SHP77 (cell line): ENCODE measurements around the gene CUX1.
"Not testable (repeated sequence)": the region's sequence is repeated elsewhere in the genome, so short reads cannot be mapped to it uniquely, and the experiment has no call there.

Experiments
- DNase-seq, 2 experiments: peaks; one replicate each; lab custom pipeline; 2025; lab: John Stamatoyannopoulos, UW

CUX1 gene

GRCh38 chr7:102288285-102288930 lies 471.0 kb downstream of the CUX1 start:
- DNase-seq: no peak

DNA sequence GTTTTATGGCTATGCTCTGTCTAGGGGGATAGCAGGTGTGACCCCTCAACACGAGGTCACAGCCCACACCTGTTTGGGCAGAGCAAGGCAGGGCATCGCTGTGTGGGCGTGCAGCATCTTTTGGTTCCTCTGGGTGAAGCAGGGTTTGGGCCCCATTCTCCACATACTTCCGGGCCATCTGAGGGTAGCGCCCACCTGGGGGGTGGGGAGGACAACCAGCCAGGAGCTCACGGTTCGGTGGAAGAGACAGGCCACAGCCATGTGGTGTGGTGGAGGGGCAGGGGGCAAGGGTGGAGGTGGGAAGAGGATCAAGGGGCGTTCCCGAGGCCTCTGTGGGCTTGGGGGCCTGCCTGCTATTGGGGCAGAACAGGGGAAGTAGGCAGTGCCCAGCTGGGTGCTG lies 471.6 kb downstream of the CUX1 start:
- no peak for DNase-seq

- no peak for DNase-seq
Measured at GRCh38 chr7:102291056-102291915, 473.9 kb downstream of the CUX1 start.

- no peak for DNase-seq
Measured at GRCh38 chr7:102291916-102292267, 474.5 kb downstream of the CUX1 start.

DNA sequence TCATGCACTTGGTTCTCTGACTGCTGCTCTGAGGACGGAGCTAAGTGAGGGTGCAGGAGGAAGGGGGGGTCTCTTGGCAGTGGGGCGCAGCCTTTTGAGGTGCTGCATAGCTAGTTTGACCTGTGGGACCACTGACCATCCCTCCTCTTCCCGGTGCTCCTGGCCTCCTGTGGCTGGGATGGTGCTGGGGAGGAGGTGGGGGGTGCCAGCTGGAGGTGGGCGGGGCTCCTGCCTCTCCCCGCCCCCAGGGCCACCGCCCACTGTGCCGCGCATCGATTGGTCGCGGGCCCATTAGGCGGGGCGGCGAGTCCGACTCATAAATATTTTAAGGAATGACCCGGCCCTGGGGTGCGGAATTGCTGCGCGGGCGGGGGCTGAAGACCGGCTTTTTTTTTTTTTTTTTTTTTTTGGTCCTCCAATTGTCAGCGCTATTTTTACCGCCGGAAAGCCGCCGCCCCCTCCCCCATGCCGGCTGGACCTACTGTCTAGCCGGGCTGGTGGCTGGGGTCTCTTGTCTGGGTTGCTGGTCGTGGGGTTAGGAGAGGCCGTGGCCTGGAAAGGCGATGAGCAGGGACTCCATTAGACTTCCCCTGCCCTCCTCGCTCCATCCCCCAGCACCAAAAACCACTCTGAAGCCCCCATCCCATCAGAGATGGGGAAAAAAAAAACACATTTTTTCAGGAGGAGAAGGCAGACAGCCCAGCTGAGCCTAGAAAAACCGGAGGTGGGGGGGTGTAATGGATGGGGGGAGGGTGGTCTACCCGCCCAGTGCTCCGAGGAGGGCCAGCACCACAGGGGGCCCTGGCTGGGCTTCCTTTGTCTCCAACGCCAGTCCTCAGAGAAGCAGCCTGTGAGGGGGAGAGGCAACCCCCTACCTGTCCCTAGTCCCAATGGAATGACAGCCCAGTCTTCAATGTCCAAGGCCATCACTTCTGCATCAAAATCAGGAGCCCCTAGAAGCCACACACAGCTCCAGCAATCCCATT lies 475.7 kb downstream of the CUX1 start:
- no peak for DNase-seq

DNA sequence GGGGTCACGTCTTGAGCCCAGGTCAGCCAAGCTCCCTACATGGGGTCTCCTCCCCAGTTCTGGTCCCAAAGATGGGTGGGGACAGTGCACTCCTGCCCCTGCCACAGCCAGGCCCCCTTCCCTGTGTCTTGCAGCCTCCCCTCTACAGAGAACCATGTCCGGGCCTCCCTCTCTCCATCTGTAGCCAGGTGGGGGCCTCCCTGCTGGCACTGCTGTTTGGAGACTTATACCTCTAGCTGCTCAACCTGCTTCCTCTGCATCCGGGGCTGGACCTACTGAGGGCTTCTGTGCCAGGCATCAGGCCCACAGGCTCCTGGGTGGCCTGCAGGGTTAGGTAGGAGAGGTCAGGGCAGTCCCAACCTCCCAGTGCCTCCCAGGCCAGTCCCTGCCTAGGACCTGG lies 477.2 kb downstream of the CUX1 start:
- DNase-seq: no peak

DNA sequence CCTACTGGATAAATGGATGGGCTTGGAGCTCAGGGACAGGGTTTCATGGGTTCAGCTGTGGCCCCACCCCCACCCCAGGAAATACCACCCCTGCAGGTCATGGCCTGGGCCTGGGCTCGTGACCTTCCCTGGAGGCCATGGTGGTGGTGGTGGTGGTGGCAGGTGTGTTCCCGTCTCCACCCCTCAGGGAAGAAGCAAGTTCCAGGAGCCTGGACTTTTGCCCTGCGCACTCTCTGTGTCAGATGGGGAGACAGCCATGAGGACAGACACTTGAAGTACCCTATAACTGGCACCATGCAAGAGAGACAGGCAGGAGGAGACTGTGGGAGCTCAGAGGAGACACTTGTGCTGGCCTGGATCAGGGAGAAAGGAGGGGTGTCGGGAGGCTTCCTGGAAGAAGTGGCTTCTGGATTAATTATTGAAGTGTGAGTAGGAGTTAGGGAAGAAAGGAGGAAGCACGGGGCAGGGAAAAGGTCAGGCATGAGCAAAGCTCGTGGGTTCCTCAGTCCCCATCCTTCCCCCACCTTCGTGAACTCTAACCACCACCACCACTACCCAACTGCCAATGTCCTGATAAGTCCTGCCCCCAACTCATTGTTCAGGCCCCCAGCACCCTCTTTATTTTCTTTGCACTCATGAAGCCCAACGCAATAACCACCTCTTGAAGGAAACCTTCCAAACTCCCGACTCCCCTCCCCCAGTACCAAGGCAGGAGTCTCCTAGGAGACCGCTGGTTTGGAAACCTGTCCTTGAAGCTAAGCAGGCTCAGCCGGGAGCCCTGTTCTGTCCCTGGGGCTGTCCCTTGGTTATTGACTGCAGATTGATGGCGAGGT lies 478.1 kb downstream of the CUX1 start:
- no peak for DNase-seq

- DNase-seq: no peak
Measured at GRCh38 chr7:102296179-102296438, 478.7 kb downstream of the CUX1 start.

DNA sequence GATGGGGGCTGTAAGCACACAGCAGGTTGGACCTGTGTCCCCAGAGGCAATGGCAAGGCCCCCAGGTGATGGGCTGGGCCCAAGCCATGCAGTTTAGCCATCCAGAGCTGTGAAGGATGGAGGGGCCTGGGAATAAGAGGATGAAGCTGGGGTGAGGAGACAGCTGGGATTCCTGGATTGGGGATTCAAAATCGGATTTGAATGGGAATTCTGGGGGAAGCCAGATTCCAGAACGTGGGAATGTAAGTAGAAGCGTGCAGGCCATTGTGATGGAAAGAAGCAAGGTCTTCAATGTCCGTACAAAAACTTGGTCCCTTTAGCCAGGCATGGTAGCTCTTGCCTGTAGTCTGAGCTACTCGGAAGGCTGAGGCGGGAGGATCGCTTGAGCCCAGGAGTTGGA lies 479.1 kb downstream of the CUX1 start:
- no peak for DNase-seq

DNA sequence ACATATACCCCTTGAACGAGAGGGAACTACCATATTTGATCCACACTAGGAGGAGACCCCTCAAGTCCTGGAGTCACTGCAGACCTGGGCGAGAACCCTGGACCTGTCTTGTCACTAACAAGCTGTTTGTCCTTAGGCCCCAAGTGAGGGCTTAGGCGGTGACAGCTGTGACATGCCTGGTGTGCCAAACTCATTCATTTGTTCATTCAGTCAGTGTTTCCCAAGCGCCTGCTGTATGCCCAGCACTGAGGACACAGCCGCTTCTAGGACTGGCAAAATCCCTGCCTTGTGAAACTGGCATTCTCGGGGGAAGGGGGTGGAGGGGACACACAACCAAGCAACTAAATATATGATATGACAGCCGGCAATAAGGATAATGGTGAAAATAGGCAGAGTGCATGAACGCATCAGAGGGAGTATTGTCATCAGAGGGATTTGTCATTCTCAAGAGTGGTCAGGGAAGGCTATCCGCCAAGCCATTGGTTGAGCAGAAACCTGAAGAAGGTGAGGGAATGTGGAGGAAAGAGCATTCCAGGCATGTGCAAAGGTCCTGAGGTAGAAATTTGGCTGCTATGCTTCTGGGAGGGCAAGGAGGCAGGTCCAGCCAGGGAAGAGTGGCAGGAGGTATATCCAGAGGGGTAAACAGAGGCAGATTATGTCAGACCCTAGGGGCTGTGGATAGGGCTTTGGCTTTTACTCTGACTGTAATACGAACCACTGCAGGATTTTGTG lies 480.2 kb downstream of the CUX1 start:
- DNase-seq: no peak

DNA sequence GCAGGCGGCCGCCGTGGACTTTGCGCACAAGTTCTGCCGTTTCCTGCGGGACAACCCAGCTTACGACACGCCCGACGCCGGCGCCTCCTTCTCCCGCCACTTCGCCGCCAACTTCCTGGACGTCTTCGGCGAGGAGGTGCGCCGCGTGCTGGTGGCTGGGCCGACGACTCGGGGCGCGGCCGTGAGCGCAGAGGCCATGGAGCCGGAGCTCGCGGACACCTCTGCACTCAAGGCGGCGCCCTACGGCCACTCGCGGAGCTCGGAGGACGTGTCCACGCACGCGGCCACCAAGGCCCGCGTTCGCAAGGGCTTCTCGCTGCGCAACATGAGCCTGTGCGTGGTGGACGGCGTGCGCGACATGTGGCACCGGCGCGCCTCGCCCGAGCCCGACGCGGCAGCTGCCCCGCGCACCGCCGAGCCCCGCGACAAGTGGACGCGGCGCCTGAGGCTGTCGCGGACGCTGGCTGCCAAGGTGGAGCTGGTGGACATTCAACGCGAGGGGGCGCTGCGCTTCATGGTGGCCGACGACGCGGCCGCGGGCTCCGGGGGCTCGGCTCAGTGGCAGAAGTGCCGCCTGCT lies 483.3 kb downstream of the CUX1 start:
- DNase-seq: no peak

DNA sequence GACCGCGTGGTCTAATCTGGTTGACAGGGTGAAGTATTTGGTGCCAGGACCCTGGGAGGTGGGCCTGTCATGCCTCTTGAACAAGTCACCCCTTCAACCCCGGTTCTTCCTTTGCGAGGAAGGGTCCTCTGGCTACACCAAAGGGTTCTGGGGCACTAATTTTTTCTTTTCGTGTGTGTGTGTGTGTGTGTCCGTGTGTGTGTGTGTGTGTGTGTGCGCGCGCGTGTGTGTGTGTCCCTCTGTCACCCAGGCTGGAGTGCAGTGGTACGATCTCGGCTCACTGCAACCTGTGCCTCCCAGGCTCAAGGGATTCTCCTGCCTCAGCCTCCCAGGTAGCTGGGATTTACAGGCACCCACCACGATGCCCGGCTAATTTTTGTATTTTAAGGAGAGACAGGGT lies 483.9 kb downstream of the CUX1 start:
- DNase-seq: not testable (repeated sequence)

GRCh38 chr7:102302025-102302424 lies 484.6 kb downstream of the CUX1 start:
- no peak for DNase-seq

DNA sequence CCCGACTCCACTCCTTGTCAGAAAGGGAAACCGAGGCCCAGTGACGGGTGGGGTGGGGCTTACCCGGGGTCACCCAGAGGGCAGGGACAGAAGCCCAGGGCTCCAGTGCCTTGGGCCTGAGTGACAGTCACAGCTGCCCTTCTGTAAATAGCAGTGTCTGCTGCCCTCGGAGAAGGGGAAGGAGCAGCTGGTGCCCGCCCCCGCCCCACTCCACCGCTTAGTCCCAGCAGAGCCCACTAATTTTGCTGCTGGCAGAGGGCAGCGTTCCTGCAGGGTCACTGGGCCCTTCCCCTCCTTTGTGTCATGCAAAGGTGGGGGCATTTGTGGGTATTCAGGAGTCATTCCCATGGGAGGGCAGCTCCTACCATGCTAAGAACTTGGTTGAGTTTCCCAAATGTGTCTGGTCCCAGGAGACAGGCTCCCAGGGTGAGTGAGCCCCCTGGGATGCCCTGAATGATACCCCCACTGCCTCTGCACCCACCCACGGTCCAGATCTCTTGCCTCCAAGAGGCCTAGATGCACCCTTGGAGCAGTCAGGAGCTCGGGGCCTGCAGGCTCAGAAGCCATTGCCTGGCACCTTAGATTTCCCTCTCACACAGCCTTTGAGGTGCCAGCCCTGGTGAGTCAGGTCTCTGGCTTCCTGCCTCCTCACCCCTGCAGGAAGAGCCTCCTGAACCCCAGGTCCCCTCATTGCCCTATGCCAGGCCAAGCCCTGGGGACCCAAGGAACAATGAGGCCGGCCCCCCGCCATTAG lies 486.4 kb downstream of the CUX1 start:
- peak; percentile 37 to 52 for DNase-seq

GRCh38 chr7:102304668-102305067 lies 487.2 kb downstream of the CUX1 start:
- DNase-seq: no peak

- DNase-seq: no peak
Measured at GRCh38 chr7:102305414-102306268, 488.2 kb downstream of the CUX1 start.

GRCh38 chr7:102306916-102307677 lies 489.7 kb downstream of the CUX1 start:
- DNase-seq: peak in 1 of 2 experiments; percentile 49

DNA sequence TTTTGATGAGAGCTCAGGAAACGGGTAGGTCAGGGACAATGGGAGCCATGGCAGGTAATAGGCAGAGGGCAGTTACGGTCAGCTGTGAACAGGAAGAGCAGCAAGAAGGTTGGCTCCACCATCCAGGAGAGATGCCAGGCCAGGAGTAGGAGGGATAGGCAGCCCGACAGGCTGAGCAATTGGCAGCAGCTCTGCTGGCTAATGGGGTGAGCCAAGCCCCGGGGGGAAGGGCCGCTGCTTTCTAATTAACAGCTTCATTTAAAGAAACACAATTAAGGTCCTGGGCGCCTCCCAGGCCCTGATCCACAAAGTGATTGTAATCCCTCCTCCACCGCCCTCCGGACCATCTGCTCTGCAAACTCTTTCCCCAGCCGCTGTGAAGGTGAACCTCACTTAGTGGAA lies 493.0 kb downstream of the CUX1 start:
- DNase-seq: no peak
